HG02588 (cell line): ENCODE data around the gene ELOVL6.
"Not testable (repeated sequence)": the region's sequence is repeated elsewhere in the genome, so short reads cannot be mapped to it uniquely, and the experiment has no call there.

ENCODE experiments used
- ATAC-seq: cut with Tn5 transposase; IDR thresholded peaks from one replicate; pipeline ENCODE4 v1.9.1; 2021; ENCODE audit warnings: mild to moderate bottlenecking, moderate library complexity; ENCODE audit not compliant: unreplicated experiment

Gene ELOVL6, protein sequence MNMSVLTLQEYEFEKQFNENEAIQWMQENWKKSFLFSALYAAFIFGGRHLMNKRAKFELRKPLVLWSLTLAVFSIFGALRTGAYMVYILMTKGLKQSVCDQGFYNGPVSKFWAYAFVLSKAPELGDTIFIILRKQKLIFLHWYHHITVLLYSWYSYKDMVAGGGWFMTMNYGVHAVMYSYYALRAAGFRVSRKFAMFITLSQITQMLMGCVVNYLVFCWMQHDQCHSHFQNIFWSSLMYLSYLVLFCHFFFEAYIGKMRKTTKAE

GRCh38 chr4:110198435-110199416, at the start of gene ELOVL6:
ELOVL6 (minus strand) TSS chr4:110198615; CDS start chr4:110198335, 280 bp downstream.
- no peak for ATAC-seq

GRCh38 chr4:110248100-110248499, 49.7 kb upstream of the ELOVL6 start:
- no peak for ATAC-seq

- ATAC-seq: no peak
These were observed 49.2 kb upstream of the ELOVL6 start for GRCh38 chr4:110247591-110247990.

- no peak for ATAC-seq
These were observed 47.2 kb upstream of the ELOVL6 start for GRCh38 chr4:110245577-110245976.

DNA sequence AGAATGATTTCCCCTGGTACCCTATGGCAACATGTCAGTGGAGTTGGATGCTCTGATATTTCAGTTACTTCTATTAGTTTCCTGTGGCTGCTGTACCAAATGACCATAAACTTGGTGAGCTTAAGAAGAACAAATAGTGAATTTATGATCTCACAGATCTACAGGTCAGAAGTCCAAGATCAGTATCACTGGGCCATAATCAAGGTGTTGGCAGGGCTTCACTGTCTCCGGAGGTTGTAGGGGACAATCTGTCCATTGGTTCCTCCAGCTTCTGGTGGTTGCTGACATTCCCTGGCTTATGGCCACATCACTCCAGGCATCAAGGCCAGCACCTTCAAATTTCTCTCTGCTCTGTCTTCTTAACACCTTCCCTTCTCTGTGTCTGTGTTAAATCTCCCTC, 37.9 kb upstream of the ELOVL6 start:
- ATAC-seq: no peak

DNA sequence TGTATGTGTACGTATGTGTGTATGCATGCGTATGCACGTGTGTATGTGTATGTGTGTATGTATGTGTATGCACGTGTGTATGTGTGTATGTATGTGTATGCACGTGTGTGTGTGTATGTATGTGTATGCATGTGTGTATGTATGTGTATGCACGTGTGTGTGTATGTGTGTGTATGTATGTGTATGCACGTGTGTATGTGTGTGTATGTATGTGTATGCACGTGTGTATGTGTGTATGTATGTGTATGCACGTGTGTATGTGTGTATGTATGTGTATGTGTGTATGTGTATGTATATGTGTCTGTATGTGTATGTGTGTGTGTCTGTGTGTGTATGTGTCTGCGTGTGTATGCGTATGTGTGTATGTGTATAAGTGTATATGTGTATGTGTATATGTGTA, 35.2 kb upstream of the ELOVL6 start:
- ATAC-seq: not testable (repeated sequence)

DNA sequence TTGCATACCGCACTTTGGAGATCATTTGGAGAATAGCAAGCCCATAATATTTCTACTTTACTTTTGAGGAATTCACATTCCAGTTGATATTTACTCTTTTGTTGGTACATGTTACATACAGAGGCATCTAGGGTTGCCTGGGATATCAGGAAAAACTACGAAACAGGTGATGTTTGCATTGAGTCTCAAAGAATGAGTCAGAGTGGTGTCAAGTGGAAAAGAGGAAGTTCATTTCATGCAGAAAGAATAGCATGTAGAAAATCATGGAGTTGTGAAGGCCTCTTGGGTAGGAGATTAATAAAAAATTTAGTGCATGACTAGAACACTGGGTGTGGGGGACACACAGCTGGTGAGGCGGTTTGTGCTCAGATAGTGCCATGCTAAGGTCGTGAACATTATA, 33.5 kb upstream of the ELOVL6 start:
- ATAC-seq: peak; percentile 43

DNA sequence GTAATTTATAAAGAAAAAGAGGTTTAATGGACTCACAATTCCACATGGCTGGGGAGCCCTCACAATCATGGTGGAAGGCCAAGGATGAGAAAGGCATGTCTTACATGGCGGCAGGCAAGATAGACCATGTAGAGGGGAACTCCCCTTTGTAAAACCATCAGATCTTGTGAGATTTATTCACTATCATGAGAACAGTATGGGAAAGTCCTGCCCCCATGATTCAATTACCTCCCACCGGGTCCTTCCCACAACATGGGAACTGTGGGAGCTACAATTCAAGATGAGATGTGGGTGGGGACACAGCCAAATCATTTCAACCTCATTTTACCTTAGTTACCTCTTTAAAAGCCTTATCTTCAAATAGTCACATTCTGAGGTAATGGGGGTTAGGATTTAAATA, 30.9 kb upstream of the ELOVL6 start:
- no peak for ATAC-seq

GRCh38 chr4:110224812-110225211, 26.4 kb upstream of the ELOVL6 start:
- ATAC-seq: no peak

GRCh38 chr4:110224142-110224541, 25.7 kb upstream of the ELOVL6 start:
- no peak for ATAC-seq

DNA sequence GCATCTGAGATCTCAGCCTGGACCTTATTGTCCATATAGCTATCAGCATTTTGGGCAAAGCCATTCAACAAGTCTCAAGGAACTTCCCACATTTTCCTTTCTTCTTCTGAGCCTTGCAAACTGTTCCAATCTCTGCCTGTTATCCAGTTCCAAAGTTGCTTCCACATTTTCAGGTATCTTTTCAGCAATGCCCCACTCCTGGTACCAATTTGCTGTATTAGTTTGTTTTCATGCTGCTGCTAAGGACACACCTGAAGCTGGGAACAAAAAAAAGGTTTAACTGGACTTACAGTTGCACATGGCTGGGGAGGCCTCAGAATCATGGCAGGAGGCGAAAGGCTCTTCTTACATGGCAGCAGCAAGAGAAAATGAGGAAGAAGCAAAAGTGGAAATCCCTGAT, 20.5 kb upstream of the ELOVL6 start:
- not testable (repeated sequence) for ATAC-seq

GRCh38 chr4:110217181-110217580, 18.8 kb upstream of the ELOVL6 start:
- not testable (repeated sequence) for ATAC-seq

DNA sequence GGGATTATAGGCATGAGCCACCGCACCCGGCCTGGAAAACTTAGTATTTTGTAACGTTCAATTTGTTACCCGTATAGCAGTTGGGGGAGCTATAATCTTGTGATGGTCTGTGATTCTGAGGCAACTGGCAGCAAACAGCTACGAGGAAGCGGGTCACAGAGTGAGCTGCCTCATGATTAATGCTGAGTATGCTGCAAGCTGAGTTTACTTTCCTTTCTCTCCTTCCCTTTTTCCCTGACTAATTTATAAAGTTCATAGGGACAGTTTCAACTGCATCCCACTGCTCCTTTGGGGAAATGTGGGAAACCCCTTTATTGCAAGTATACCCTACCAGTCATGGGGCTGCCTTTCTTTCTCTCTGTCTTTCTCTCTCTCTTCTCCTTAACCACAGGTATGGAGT, 17.7 kb upstream of the ELOVL6 start:
- ATAC-seq: no peak

- no peak for ATAC-seq
These were observed 13.3 kb upstream of the ELOVL6 start for GRCh38 chr4:110211770-110212061.

DNA sequence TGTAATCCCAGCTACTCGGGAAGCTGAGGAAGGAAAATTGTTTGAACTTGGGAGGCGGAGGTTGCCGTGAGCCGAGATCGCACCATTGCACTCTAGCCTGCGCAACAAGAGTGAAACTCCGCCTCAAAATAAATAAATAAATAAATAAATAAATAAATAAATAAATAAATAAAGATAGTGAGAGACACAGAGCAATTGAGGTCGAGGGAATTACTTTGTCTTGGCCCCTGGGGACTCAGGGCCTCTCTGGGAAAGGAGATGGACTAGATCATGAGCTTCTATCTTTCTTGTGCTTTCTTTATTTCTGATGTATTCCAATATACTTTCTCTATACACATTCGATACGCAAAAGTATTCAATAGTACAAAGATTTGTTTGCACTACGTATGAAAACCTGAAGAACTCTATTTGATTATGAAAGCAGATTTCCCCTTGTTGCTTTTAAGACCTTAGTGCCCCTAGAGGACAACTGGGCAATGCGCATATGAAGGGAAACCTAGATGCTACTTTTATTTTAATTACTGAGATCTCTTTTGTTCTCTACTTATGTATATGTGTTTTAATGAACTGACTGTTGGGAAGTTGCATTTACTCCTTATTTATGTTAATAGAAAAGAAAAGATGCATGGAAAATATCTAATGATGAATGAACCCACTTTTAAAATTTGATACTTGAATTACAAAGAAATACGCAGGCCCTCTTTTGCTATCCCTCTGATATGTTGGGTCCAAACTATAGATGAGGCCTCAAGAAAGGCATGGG, 12.8 kb upstream of the ELOVL6 start:
- peak; percentile 78 for ATAC-seq

- no peak for ATAC-seq
These were observed 10.0 kb upstream of the ELOVL6 start for GRCh38 chr4:110208419-110208818.

DNA sequence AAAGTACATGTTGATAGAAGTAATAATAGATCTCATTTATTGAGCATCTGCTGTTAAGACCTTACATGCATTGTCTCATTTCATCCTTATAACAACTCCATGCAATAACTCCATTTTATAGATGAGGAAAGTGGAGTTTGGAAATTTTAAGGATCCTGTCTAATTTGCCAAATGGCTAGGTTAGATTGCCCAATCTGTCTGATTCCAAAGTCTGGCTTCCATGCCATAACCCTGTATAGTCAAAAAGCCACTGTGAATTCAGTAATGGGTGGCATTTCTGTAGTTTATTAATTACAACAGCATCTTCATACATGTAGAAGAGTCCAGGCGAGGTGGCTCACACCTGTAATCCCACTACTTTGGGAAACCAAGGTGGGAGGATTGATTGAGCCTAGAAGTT, 8.8 kb upstream of the ELOVL6 start:
- ATAC-seq: no peak

- ATAC-seq: no peak
These were observed 3.6 kb upstream of the ELOVL6 start for GRCh38 chr4:110202024-110202423.

- ATAC-seq: no peak
These were observed 3.1 kb upstream of the ELOVL6 start for GRCh38 chr4:110201502-110201901.

GRCh38 chr4:110200689-110201088, 2.3 kb upstream of the ELOVL6 start:
- no peak for ATAC-seq

DNA sequence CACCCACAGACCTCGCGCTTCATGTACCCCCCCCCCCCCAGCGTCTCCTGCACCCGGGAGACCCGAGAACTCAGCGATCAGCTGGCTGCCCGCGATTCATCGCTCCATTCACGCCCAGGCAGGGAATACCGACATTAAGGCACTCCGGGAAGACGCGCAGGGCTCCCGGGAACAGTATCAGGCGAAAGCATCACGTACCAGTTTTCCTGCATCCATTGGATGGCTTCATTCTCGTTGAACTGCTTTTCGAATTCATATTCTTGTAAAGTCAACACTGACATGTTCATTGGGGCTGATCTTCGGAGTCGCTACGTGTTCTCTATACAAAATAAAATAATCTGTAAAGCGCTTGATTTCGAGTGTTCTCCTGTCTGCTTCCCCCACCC, 373 bp downstream of the ELOVL6 start:
- no peak for ATAC-seq
